ENCODE measurements around the gene VIM.

DNA sequence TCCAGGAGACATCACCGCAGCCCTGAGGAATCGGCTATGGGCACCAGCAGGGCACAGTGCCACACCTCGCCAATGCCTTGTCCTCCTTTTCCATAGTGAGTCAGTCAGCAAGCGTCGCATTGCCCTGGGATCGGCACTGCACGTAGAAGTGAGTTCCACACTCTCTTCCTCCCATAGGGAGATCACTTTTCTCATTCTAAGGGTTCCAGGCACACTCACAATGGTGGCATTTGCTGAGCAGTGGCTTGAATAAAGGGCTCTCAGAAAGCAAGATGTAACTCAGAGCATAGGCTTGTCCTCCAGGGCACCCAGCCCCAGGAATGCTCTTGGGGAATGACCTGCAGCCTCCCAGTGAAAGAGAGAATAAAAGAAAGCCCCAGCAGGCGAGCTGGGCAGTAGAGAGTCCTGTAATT is 1.1 kb upstream of the VIM start:
- TF ChIP-seq CTCF (IDR thresholded peaks at IDR 0.05): no peak
- no peak for TF ChIP-seq POLR2A (IDR thresholded peaks at IDR 0.05)
